IPS-18a (cell line): ENCODE measurements around the gene HOXB6.

ENCODE experiments used
- H3K27ac ChIP-seq: one replicate; pipeline ENCODE4 v1.5.1; 2013; ENCODE audit warnings: low read length
- H3K27me3 ChIP-seq: one replicate; pipeline ENCODE4 v1.6.1; 2013; ENCODE audit warnings: mild to moderate bottlenecking, low read length; ENCODE audit not compliant: control insufficient read depth, insufficient read depth
- H3K36me3 ChIP-seq: one replicate; pipeline ENCODE4 v1.6.1; 2013; ENCODE audit warnings: low read depth, low read length; ENCODE audit not compliant: control insufficient read depth
- H3K4me1 ChIP-seq: one replicate; pipeline ENCODE4 v1.6.1; 2013; ENCODE audit warnings: low read depth, low read length; ENCODE audit not compliant: control insufficient read depth
- H3K4me3 ChIP-seq: one replicate; pipeline ENCODE4 v1.5.1; 2013; ENCODE audit warnings: low read length
- H3K9ac ChIP-seq: one replicate; pipeline ENCODE4 v1.6.1; 2013; ENCODE audit warnings: mild to moderate bottlenecking, low read length, moderate library complexity
- H3K9me3 ChIP-seq: one replicate; pipeline ENCODE4 v1.6.1; 2013; ENCODE audit warnings: low read depth, low read length; ENCODE audit not compliant: control insufficient read depth

Gene HOXB6

DNA sequence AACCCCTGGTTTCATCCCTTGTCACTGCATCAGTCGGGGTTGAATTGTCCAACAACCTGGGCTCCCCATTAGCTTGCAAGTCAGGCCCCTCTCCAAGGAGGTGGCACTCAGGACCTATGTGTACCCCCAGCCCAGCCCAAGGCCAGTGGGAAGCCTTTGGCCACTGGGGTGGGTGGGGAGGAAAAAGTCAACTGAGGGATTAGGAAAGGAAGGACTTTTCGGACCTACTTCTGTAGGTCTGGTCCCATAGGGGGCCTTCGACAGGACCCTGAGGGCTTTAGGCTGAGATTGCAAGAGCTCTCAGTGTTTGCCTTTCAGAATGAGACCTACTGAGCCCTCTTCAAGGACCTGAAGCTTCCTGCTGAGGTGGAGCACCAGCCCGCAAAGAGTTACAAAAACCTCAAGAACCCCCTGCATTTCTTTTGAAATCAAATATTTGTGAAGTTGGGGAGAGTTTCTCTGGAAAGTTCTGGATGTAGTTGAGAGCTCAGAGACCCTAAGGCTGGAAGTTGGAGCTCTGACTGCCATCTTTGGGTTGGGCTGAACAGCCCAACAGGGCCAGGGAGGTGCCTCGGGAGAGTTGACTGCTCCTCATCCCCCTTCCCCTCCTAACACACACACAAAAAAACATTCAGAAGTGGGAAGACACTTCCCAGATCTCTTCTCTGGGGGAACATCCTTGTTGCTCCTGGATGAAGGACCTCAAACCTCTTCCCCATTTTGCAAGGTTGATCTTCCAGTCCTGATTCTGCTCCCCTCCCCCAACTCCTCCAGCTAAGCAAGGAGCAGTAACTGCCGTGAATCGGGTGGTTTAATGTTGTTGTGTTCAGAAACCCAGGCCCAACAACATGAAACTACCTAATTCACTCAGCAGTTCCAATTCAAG lies 27.1 kb upstream of the HOXB6 start:
- peaks cover 100% of the 10 kb centered on the region for H3K27me3 ChIP-seq
- H3K36me3 ChIP-seq, result no peaks in the 10 kb centered on the region
- no peak overlapping the region for H3K27ac ChIP-seq
- H3K4me3 ChIP-seq, result no peak overlapping the region
- no peaks in the 10 kb centered on the region for H3K9me3 ChIP-seq
- H3K4me1 ChIP-seq, result no peaks in the 10 kb centered on the region
- H3K9ac ChIP-seq, result no peak overlapping the region

DNA sequence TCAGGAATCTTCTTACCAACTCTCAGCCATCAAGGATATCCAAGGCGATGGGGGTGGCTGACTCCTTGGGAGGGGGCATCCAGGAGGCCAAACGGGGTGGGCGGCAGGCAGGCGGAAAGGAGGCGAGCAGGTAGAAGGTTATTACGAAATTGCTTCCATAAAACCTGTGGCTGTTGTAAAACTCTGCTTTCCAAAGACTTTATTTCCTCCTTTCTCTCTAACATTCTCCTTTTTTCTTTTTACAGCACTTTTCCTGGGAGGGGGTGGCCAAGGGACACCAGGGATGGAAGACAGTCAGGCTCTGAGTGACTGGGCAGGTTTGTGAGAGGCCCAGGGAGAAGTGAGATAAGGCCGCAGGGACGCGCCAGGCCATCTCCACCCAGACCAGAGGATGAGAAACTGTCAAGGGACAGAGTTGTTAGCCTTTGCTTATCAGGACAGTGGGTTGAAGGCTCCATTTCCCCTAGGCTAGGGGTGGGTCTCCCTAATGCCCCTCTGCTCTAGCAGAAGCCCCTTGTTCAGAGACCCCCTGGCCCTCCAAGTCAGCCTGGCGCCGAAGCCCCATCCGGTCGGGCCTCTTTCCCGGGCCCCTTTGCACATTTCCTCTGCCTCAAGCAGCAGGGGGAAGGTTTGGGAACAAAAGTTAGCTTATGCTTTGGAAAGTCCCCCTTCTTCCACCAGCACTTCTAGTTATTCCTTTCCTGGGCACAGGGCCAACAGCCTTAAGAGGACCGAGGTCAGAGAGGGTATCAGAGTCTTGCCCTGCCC lies 26.3 kb upstream of the HOXB6 start:
- Histone ChIP-seq H3K27me3 (peaks cover 100% of the 10 kb centered on the region), H3K4me3 (no peak overlapping the region), H3K9ac (no peak overlapping the region), H3K4me1 (no peaks in the 10 kb centered on the region), H3K36me3 (no peaks in the 10 kb centered on the region), H3K27ac (no peak overlapping the region), H3K9me3 (no peaks in the 10 kb centered on the region)

DNA sequence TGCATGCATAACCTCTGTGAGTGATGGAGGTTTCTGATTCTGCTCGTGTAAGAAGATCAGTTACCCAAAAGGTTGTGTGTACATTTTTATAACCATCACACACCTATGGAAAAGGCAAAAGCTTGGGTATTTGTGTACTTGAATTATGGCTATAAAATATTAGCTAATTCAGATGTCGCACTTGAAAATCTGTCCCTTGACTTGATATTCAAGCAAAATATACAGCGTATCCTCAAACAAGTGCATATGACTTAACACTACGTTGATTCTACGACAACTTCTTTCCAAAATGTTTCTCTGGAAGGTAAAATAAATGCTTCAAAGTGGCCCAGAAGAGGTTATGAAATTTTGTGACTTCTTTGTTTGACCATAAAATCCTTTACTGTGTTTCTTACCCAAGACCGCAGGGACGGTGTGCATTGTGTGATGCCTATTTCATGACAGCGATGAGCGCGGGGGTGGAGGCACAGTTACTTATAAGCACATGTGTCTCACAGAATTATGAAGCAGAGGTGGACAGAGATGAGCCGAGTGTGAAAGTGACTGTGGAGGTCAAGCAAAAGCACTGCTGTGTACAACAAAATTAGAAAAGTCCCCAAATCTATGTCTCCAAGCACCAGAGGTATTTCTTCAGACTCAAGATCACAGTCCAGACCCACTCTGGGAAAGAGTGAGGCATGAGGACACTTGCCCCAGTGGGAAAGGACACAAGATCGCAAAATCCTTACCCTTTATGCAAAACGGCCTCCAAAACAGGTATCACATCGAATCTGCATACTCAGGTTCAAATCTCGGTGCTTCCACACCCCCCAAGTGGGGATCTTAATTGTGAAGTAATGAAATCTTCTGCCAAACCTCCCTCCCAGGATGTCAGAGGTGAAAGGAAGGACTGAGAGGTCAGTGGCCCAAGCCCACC lies 25.5 kb upstream of the HOXB6 start:
- Histone ChIP-seq H3K4me1 (no peaks in the 10 kb centered on the region), H3K4me3 (no peak overlapping the region), H3K36me3 (no peaks in the 10 kb centered on the region), H3K9ac (no peak overlapping the region), H3K27me3 (peaks cover 100% of the 10 kb centered on the region), H3K9me3 (no peaks in the 10 kb centered on the region), H3K27ac (no peak overlapping the region)

DNA sequence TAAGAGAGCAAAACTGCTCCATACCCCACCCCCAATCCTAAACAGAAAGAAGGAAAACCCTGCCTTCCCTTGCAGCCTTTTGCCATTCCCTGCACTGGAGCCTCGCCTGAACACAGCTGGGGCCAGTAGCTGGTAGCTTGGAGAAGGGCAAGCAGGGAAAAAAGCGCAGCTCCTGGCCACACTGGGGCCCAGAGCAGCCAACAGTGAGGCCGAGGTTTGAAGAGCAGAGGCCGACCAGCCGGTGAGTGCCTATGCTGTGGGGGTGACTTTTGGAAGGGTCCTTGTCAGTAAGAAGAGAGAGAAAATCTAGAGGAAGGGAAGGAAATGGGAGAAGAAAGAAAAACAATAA lies 24.6 kb upstream of the HOXB6 start:
- no peak overlapping the region for H3K27ac ChIP-seq
- no peak overlapping the region for H3K9ac ChIP-seq
- H3K4me1 ChIP-seq, result no peaks in the 10 kb centered on the region
- H3K36me3 ChIP-seq, result no peaks in the 10 kb centered on the region
- H3K4me3 ChIP-seq, result no peak overlapping the region
- no peaks in the 10 kb centered on the region for H3K9me3 ChIP-seq
- peaks cover 100% of the 10 kb centered on the region for H3K27me3 ChIP-seq

DNA sequence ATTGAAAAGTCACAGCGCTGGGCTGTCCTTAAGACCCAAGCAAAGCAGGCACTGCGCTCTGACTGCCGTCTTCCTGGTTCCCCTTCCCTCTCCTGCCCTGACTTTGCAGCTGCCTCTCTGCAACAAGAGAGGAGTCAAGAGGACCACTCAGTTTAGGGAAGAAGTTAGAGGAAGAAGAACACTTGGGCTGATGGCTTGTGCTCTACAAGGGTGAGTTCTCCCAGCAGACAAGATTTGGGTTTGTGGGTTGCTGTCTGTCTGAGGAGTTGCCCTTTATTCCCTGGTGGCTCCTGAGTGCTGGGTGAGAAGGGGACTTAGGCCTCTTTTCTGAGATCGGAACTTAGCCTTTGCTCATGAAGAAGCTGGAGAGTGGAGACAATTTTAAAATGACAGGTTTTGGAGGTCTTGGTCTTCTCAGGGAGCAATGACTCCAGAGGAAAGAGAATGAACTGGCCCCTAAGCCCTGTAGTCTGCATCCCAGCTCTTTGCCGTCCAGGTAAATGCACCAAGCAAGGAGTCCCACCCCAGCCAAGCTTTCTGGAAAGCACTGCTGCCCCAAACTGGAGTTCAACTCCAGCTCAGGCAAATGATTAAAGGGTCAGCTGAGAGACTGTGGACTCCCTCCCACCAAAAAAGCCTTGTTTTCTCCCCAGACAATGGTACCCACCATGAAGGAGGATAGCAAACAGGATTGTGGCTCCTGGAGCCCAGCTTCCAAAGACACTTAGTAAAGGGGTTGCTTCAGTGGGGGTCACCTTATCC lies 24.0 kb upstream of the HOXB6 start:
- no peak overlapping the region for H3K9ac ChIP-seq
- no peaks in the 10 kb centered on the region for H3K36me3 ChIP-seq
- H3K4me3 ChIP-seq, result no peak overlapping the region
- H3K27me3 ChIP-seq, result peaks cover 100% of the 10 kb centered on the region
- no peaks in the 10 kb centered on the region for H3K9me3 ChIP-seq
- H3K27ac ChIP-seq, result no peak overlapping the region
- H3K4me1 ChIP-seq, result no peaks in the 10 kb centered on the region

DNA sequence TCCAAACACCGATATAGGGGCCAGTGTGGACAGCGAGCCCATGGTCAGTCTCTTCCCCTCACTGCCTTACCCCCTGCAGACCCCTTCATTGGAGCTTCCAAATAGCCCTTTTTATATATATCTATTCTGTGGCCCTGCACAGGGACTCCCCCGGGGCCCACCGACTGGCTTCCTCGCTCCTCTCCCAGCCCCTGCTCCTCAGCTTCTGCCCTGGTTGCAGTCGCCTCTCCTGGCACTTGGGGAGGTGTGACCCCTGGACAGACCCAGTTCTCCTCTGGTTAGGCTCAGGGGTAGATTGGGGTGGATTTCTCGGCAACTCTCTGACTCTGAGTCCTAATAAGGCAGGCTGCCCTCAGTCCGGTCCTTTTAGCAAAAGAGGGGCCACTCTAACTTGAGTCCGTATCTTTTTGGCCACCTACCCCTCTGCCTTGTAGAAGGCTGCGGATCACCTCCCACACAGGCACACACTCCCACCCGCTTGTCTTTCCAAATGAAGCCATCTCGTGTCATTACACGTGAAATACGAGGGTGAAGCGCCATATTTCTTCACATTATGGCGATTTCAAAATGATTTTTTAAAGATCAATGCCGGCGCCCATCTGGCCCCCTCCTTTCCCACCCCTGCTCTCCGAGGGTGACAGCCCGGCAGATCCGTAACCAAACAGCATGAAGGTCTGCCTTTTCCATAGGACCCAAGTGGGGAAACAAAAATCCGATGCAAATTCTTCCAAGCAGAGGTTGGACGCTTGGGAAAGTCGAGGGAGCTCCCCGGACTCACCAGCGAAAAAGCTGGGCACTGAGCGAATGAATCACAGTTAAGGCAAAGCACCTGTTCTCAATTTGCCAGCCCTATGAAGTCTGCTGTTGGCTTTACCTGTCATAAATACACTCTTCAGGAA lies 23.1 kb upstream of the HOXB6 start:
- no peaks in the 10 kb centered on the region for H3K9me3 ChIP-seq
- H3K9ac ChIP-seq, result no peak overlapping the region
- H3K27me3 ChIP-seq, result peaks cover 100% of the 10 kb centered on the region
- no peak overlapping the region for H3K27ac ChIP-seq
- H3K4me3 ChIP-seq, result no peak overlapping the region
- H3K36me3 ChIP-seq, result no peaks in the 10 kb centered on the region
- no peaks in the 10 kb centered on the region for H3K4me1 ChIP-seq

DNA sequence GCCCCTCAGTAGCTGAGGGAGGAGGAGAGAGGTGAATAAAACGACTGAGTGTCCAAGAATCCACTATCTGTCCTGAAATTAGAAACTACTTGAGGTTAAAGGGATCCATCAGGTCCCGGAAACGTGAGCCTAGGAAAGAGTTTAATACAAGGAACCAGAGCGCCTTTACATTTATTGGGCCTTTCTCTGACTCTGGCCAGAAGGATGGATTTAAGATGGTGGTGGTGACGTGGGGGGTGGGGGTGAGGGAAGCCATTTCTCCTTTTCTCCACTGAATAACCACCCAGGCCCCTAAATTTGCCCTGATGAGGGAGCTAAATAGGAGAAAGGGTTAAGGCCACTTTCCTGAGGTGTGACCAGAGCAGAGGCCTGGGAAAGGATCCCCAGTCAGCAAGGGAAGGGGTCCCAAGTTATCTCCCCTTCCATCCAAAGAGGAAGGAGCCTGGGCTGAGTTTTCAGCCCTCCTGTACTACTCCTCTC lies 22.4 kb upstream of the HOXB6 start:
- Histone ChIP-seq H3K9ac (no peak overlapping the region), H3K4me1 (no peaks in the 10 kb centered on the region), H3K9me3 (no peaks in the 10 kb centered on the region), H3K27ac (no peak overlapping the region), H3K27me3 (peaks cover 100% of the 10 kb centered on the region), H3K4me3 (no peak overlapping the region), H3K36me3 (no peaks in the 10 kb centered on the region)

DNA sequence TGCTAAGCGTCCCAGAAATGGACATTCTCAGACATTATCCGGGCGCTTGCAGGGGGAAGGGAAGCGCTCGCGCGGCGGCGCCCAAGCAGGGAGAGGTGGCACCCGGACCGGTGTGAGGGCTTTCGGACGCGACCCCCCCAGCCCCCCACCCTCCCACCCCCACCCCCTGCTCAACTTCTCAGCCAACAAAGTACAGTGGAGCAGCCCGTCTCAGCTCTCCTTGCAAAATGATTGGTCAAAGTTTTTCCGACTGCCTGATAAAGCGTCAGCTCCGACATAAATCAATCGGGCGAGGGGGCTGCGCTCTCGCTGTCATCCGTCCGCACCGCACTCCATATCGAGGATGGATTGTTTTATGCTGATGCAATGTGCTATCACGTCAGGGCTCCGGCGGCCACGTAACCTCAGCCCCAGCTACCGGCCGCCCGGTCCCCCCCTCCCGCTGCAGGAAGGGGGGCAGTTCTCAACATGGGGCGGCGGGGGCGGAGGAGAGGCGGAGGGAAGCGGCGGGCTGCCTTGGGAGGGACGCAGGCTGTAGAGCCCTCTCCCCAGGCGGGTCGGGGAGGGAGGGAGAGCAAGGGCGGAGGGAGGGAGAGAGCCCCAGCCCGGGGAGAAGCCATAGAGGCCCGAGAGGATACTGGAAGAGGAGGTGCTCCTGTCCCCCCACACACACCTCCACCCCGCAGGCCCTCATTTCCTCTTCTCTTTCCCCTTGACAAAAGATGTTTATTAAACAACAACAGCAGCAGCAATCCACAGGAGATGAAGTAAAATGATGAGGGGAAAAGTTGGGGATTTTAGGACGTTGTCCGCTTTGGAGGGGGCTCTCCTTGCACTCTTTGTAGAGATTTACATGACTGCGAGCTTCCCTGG lies 21.7 kb upstream of the HOXB6 start, which contains the start of gene HOXB9:
HOXB9 (minus strand) TSS at position 114 of the 873 bp plus-strand sequence; CDS start at position 25, 89 bp downstream.
- peaks cover 100% of the 10 kb centered on the region for H3K27me3 ChIP-seq
- H3K4me1 ChIP-seq, result no peaks in the 10 kb centered on the region
- H3K27ac ChIP-seq, result no peak within 1 kb of the TSS
- H3K9ac ChIP-seq, result no peak within 1 kb of the TSS
- H3K4me3 ChIP-seq, result peak within 1 kb of the TSS; percentile 16
- no peaks in the 10 kb centered on the region for H3K36me3 ChIP-seq
- no peaks in the 10 kb centered on the region for H3K9me3 ChIP-seq

DNA sequence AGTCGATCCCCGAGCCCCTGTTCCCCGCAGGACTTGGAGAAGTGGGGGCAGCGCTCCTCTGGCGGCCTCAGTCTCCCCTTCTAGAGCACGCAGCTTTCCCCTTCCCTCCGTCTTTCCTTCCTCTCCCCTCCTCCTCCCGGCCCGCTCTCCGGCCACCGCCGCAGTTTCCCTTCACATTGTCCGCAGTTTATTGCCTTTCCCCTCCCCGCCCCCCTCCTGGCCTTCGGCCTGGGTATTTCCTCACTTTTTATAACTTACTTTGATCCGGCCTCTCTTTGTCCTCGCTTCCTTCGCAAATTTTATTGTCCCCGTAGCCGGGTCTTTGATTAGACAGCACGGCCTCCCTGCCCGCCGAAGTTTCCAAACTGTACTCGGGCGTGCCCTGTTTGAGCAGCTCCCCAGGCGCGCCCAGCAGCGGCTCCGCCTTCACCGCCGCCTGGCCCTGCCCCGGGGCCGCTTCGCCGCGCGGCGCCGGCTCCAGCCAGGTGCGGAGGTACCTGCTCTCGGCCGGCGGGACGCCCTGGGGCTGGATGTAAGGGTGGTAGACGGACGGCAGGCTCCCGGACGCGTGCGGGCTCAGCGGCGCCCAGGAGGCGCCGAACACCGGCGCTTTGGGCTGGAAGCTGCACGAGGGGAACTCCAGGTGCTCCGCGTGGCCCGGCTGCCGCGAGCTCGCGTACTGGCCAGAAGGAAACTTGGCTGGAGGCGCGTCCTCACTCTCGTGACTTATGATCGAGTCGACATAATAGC lies 20.9 kb upstream of the HOXB6 start:
- Histone ChIP-seq H3K27me3 (peaks cover 100% of the 10 kb centered on the region), H3K36me3 (no peaks in the 10 kb centered on the region), H3K9ac (no peak overlapping the region), H3K4me3 (peak overlapping the region; percentile 16), H3K27ac (no peak overlapping the region), H3K9me3 (no peaks in the 10 kb centered on the region), H3K4me1 (no peaks in the 10 kb centered on the region)
